ENCODE data around the gene NEIL1. TPM values are rescaled to one million over a fixed set of nuclear protein-coding genes. Genes with fewer than 3 reads are reported as not detected.
"Not testable (repeated sequence)": the region's sequence is repeated elsewhere in the genome, so short reads cannot be mapped to it uniquely, and the experiment has no call there.

Gene NEIL1
- total RNA-seq, 1 experiment from 2014 or later, result 12.3 TPM

GRCh38 chr15:75302318-75302717 is 44.5 kb upstream of the NEIL1 start:
- POLR2A ChIA-PET, result no interaction called here
- Mint-ChIP-seq H3K27ac (ENCODE audit: unreplicated experiment) (no peak overlapping the region), H3K4me1 (ENCODE audit: low read depth, unreplicated experiment) (no peaks in the 10 kb centered on the region), H3K36me3 (ENCODE audit: insufficient read depth, unreplicated experiment) (no peaks in the 10 kb centered on the region), H3K27me3 (ENCODE audit: insufficient read depth, unreplicated experiment) (peaks cover 19% of the 10 kb centered on the region), H3K9me3 (ENCODE audit: unreplicated experiment) (no peaks in the 10 kb centered on the region), H3K4me3 (ENCODE audit: unreplicated experiment) (no peak overlapping the region)
- Histone ChIP-seq H3K9me3 (no peaks in the 10 kb centered on the region), H3K4me3 (ENCODE audit: low read depth, low read length) (no peak overlapping the region), H3K36me3 (ENCODE audit: control insufficient read depth, insufficient read depth, low read length) (no peaks in the 10 kb centered on the region), H3K4me1 (no peaks in the 10 kb centered on the region), H3K27me3 (replicated peaks; ENCODE audit: control insufficient read depth, insufficient read depth, low read length) (no peaks in the 10 kb centered on the region)
- no peak for TF ChIP-seq CTCF (IDR thresholded peaks at IDR 0.05; ENCODE audit: insufficient read depth in 1 of 2, low read depth in 1 of 2, low read length in 1 of 2, severe bottlenecking in 1 of 2, unreplicated experiment in 1 of 2)
- no peak for DNase-seq
- intact Hi-C loops (cut with micrococcal nuclease; ENCODE audit: unreplicated experiment), result no loop called here
- CTCF ChIA-PET, result interaction anchor here (0.9 kb wide), 1 partner anchor 269 kb away, joined by 3 read pairs; no protein-coding TSS in a partner anchor
- no TSS peak for BruUV-seq (replicated peaks)

- H3K4me1 ChIP-seq; H3K9me3 Mint-ChIP-seq (ENCODE audit: unreplicated experiment); H3K9me3 ChIP-seq; H3K27me3 ChIP-seq (replicated peaks; ENCODE audit: control insufficient read depth, insufficient read depth, low read length); intact Hi-C loops (cut with micrococcal nuclease; ENCODE audit: unreplicated experiment); H3K4me1 Mint-ChIP-seq (ENCODE audit: low read depth, unreplicated experiment); POLR2A ChIA-PET; H3K4me3 ChIP-seq (ENCODE audit: low read depth, low read length); H3K27ac Mint-ChIP-seq (ENCODE audit: unreplicated experiment); BruUV-seq (replicated peaks); H3K36me3 ChIP-seq (ENCODE audit: control insufficient read depth, insufficient read depth, low read length); H3K4me3 Mint-ChIP-seq (ENCODE audit: unreplicated experiment); DNase-seq; H3K36me3 Mint-ChIP-seq (ENCODE audit: insufficient read depth, unreplicated experiment): not testable (repeated sequence)
- peaks cover 19% of the 10 kb centered on the region for H3K27me3 Mint-ChIP-seq (ENCODE audit: insufficient read depth, unreplicated experiment)
- CTCF ChIA-PET, result interaction anchor here (0.9 kb wide), 1 partner anchor 269 kb away, joined by 3 read pairs; no protein-coding TSS in a partner anchor
These were observed 44.1 kb upstream of the NEIL1 start for GRCh38 chr15:75302753-75303152.

- Histone ChIP-seq H3K27me3 (replicated peaks; ENCODE audit: control insufficient read depth, insufficient read depth, low read length) (no peaks in the 10 kb centered on the region), H3K4me1 (no peaks in the 10 kb centered on the region), H3K36me3 (ENCODE audit: control insufficient read depth, insufficient read depth, low read length) (no peaks in the 10 kb centered on the region), H3K9me3 (no peaks in the 10 kb centered on the region), H3K4me3 (ENCODE audit: low read depth, low read length) (no peak overlapping the region)
- no peak for DNase-seq
- intact Hi-C loops (cut with micrococcal nuclease; ENCODE audit: unreplicated experiment), result no loop called here
- no peak overlapping the region for H3K27ac Mint-ChIP-seq (ENCODE audit: unreplicated experiment)
- TF ChIP-seq CTCF (IDR thresholded peaks at IDR 0.05; ENCODE audit: insufficient read depth in 1 of 2, low read depth in 1 of 2, low read length in 1 of 2, severe bottlenecking in 1 of 2, unreplicated experiment in 1 of 2), result no peak
- no peaks in the 10 kb centered on the region for H3K4me1 Mint-ChIP-seq (ENCODE audit: low read depth, unreplicated experiment)
- H3K9me3 Mint-ChIP-seq (ENCODE audit: unreplicated experiment), result no peaks in the 10 kb centered on the region
- POLR2A ChIA-PET, result interaction anchor here (0.6 kb wide), 1 partner anchor 300 kb away, joined by 4 read pairs; no protein-coding TSS in a partner anchor
- CTCF ChIA-PET, result interaction anchor here (0.5 kb wide), 1 partner anchor 1152 kb away, joined by 7 read pairs; no protein-coding TSS in a partner anchor
- no peak overlapping the region for H3K4me3 Mint-ChIP-seq (ENCODE audit: unreplicated experiment)
- BruUV-seq (replicated peaks), result no TSS peak
- peaks cover 30% of the 10 kb centered on the region for H3K27me3 Mint-ChIP-seq (ENCODE audit: insufficient read depth, unreplicated experiment)
- no peaks in the 10 kb centered on the region for H3K36me3 Mint-ChIP-seq (ENCODE audit: insufficient read depth, unreplicated experiment)
These were observed 40.7 kb upstream of the NEIL1 start for GRCh38 chr15:75306188-75306587.

Data from Caco-2 (cell line).